Activated T-cell treated with anti-CD3 and anti-CD28 coated beads for 48 hours (primary cell): ENCODE data around the gene MYL12B.

Experiments
- DNase-seq: peaks from one replicate; pipeline ENCODE4 v3.0.0-alpha.2; 2020; ENCODE audit warnings: low read depth

Gene MYL12B

GRCh38 chr18:3235846-3236245 is 26.1 kb upstream of the MYL12B start:
- no peak for DNase-seq

GRCh38 chr18:3236470-3236869 is 25.5 kb upstream of the MYL12B start:
- DNase-seq, result no peak

GRCh38 chr18:3238742-3239141 is 23.2 kb upstream of the MYL12B start:
- no peak for DNase-seq

GRCh38 chr18:3245185-3245564 is 16.8 kb upstream of the MYL12B start:
- no peak for DNase-seq

GRCh38 chr18:3245853-3246634 is 15.9 kb upstream of the MYL12B start:
- DNase-seq, result peak; percentile 79

- peak; percentile 12 for DNase-seq
Measured at GRCh38 chr18:3246635-3247239, 15.2 kb upstream of the MYL12B start.

- DNase-seq, result peak; percentile 97
Measured at GRCh38 chr18:3247240-3248061, 14.5 kb upstream of the MYL12B start, which contains the start of gene MYL12A. Gene MYL12A (plus strand): TSS chr18:3247801. CDS start chr18:3253248, 5,447 bp downstream.

- no peak for DNase-seq
Measured at GRCh38 chr18:3248062-3248657, 13.8 kb upstream of the MYL12B start.

GRCh38 chr18:3248658-3249359 is 13.1 kb upstream of the MYL12B start:
- no peak for DNase-seq

- no peak for DNase-seq
Measured at GRCh38 chr18:3250237-3251107, 11.5 kb upstream of the MYL12B start.

- no peak for DNase-seq
Measured at GRCh38 chr18:3251249-3251962, 10.5 kb upstream of the MYL12B start.

GRCh38 chr18:3251963-3252277 is 10.0 kb upstream of the MYL12B start:
- no peak for DNase-seq

- DNase-seq, result no peak
Measured at GRCh38 chr18:3252843-3253242, 9.1 kb upstream of the MYL12B start.

GRCh38 chr18:3254725-3255124 is 7.2 kb upstream of the MYL12B start:
- no peak for DNase-seq

GRCh38 chr18:3255611-3256165 is 6.2 kb upstream of the MYL12B start:
- no peak for DNase-seq

GRCh38 chr18:3256693-3257626 is 5.0 kb upstream of the MYL12B start:
- DNase-seq, result no peak

GRCh38 chr18:3257627-3258120 is 4.3 kb upstream of the MYL12B start:
- no peak for DNase-seq

- no peak for DNase-seq
Measured at GRCh38 chr18:3260995-3261372, 949 bp upstream of the MYL12B start.
